HCT116 (cell line): ENCODE results near the gene NIN. TPM values are rescaled to one million over a fixed set of nuclear protein-coding genes. Genes with fewer than 3 reads are reported as not detected.
A peak's percentile ranks its signal among the peaks of the same experiment; 100 is the strongest.

ENCODE experiments used
- ATAC-seq: fragments of 200-7000 bp; cut with Tn5 transposase; 2 replicates; pipeline ENCODE4 v1.9.1; 2020; ENCODE audit warnings: mild to moderate bottlenecking, moderate library complexity
- BruUV-seq: library from RNA; stranded (reverse); fragments of 400-500 nt; replicated peaks from 2 replicates; lab custom pipeline; 2021; lab: Mats Ljungman, UMichigan
- CTCF ChIA-PET: fragments of 300-600 bp; sonication (Branson Sonifier 250); formaldehyde crosslinking; loops from one replicate; lab custom pipeline; 2021; ENCODE audit warnings: antibody characterized with exemption; lab: Charles Lee
- POLR2A ChIA-PET: fragments of 300-600, 350-600 bp; sonication (Branson Sonifier 250); formaldehyde crosslinking; loops from one replicate; lab custom pipeline; 2021; ENCODE audit warnings: antibody characterized with exemption; lab: Charles Lee
- RAD21 ChIA-PET, 2 experiments: fragments of 300-600 bp; sonication (Branson Sonifier 250); formaldehyde crosslinking; loops; one replicate each; lab custom pipeline; 2023; ENCODE audit warnings: low total read pairs in 2 of 2; ENCODE audit not compliant: uncharacterized antibody in 2 of 2, unreplicated experiment in 2 of 2, low non-redundant PET in 1 of 2; lab: Charles Lee
- DNase-seq: peaks from one replicate; pipeline ENCODE4 v3.0.0-alpha.2; 2010; ENCODE audit warnings: low read depth, low spot score
- H2AFZ ChIP-seq: fragments of 200-600 bp; shearing (Covaris generic), sonication (generic); 2 replicates; pipeline ENCODE4 v1.6.1; 2017; ENCODE audit warnings: low read depth, mixed run types, mixed read lengths, antibody characterized with exemption, low read length; ENCODE audit not compliant: poor library complexity, severe bottlenecking
- H3K27ac ChIP-seq: 2 replicates; pipeline ENCODE4 v1.5.1; 2012; ENCODE audit warnings: low read depth, low read length
- H3K27me3 ChIP-seq: fragments of 200-600 bp; sonication (generic); 2 replicates; pipeline ENCODE4 v1.6.1; 2016; ENCODE audit warnings: mixed run types, low read length, mixed read lengths; ENCODE audit not compliant: insufficient read depth
- H3K36me3 ChIP-seq, 2 experiments: fragments of 200-500 bp in 1 of 2; fragments of 200-600 bp in 1 of 2; sonication (Bioruptor generic) in 1 of 2; sonication (generic) in 1 of 2; 2 replicates each; pipeline versions ENCODE4 v1.5.1 to v1.6.1; 2014 to 2016; ENCODE audit warnings: low read length in 2 of 2, inconsistent platforms in 1 of 2, mixed read lengths in 1 of 2, mixed run types in 1 of 2; ENCODE audit not compliant: insufficient read depth in 2 of 2, control insufficient read depth in 1 of 2
- H3K4me1 ChIP-seq, 2 experiments: fragments of 200-600 bp in 1 of 2; sonication (generic) in 1 of 2; 2 replicates each; pipeline versions ENCODE4 v1.5.1 to v1.6.1; 2012 to 2017; ENCODE audit warnings: low read length in 2 of 2, inconsistent platforms in 1 of 2, mild to moderate bottlenecking in 1 of 2, mixed read lengths in 1 of 2, mixed run types in 1 of 2, moderate library complexity in 1 of 2; ENCODE audit not compliant: insufficient read depth in 2 of 2, control insufficient read depth in 1 of 2
- H3K4me2 ChIP-seq: fragments of 200-600 bp; sonication (generic); 2 replicates; pipeline ENCODE4 v1.6.1; 2017; ENCODE audit warnings: mixed run types, low read length, mixed read lengths
- H3K4me3 ChIP-seq, 2 experiments: fragments of 200-600 bp in 1 of 2; sonication (generic) in 1 of 2; replicated peaks in 1 of 2; 2 replicates each; pipeline ENCODE4 v1.5.1; 2011 to 2016; ENCODE audit warnings: low read length in 2 of 2, control low read depth in 1 of 2, low read depth in 1 of 2, mild to moderate bottlenecking in 1 of 2, mixed read lengths in 1 of 2, mixed run types in 1 of 2
- H3K79me2 ChIP-seq: fragments of 200-600 bp; sonication (generic); 2 replicates; pipeline ENCODE4 v1.6.1; 2017; ENCODE audit warnings: mild to moderate bottlenecking, mixed run types, low read length, moderate library complexity, mixed read lengths; ENCODE audit not compliant: insufficient read depth
- H3K9ac ChIP-seq: fragments of 200-600 bp; sonication (generic); 2 replicates; pipeline ENCODE4 v1.6.1; 2016; ENCODE audit warnings: low read length, mixed read lengths
- H3K9me2 ChIP-seq: fragments of 200-600 bp; sonication (generic), shearing (Covaris generic); 2 replicates; pipeline ENCODE4 v1.6.1; 2017; ENCODE audit warnings: mixed run types, mild to moderate bottlenecking, moderate library complexity; ENCODE audit not compliant: insufficient read depth
- H3K9me3 ChIP-seq, 2 experiments: fragments of 200-500 bp in 1 of 2; fragments of 200-600 bp in 1 of 2; sonication (Bioruptor generic) in 1 of 2; sonication (generic) in 1 of 2; 2 replicates each; pipeline ENCODE4 v1.6.1; 2014 to 2017; ENCODE audit warnings: low read length in 2 of 2, mixed read lengths in 2 of 2, inconsistent platforms in 1 of 2, low read depth in 1 of 2, mild to moderate bottlenecking in 1 of 2, mixed run types in 1 of 2, moderate library complexity in 1 of 2; ENCODE audit not compliant: control insufficient read depth in 1 of 2, insufficient read depth in 1 of 2
- H4K20me1 ChIP-seq: fragments of 200-600 bp; sonication (generic), shearing (Covaris generic); 2 replicates; pipeline ENCODE4 v1.6.1; 2017; ENCODE audit warnings: mixed run types, mild to moderate bottlenecking, moderate library complexity; ENCODE audit not compliant: insufficient read depth
- CBX3 ChIP-seq: IDR thresholded peaks from 2 replicates; pipeline ENCODE4 v1.6.1; 2012; ENCODE audit warnings: low read depth
- CEBPB ChIP-seq: IDR thresholded peaks from 2 replicates; pipeline ENCODE4 v1.6.1; 2012; ENCODE audit warnings: low read depth
- POLR2A ChIP-seq: IDR thresholded peaks from 2 replicates; pipeline ENCODE4 v1.7.0; 2011; ENCODE audit warnings: borderline replicate concordance; ENCODE audit not compliant: insufficient read depth, insufficient read length; ENCODE audit errors: extremely low read depth
- SP1 ChIP-seq: IDR thresholded peaks from 2 replicates; pipeline ENCODE4 v1.6.1; 2012; ENCODE audit warnings: low read depth
- TCF7L2 ChIP-seq: IDR thresholded peaks from 2 replicates; pipeline ENCODE4 v1.7.0; 2011; ENCODE audit warnings: borderline replicate concordance, inconsistent platforms; ENCODE audit not compliant: insufficient read depth, insufficient read length; ENCODE audit errors: extremely low read depth
- intact Hi-C: fragments of 100-400 bp; cut with micrococcal nuclease; formaldehyde crosslinking; loops from 2 replicates; pipeline ENCODE4 v1.10.0; 2022
- total RNA-seq: library from RNA; stranded (reverse); gene quantifications from one replicate; pipeline ENCODE4 v1.2.1, GENCODE V29; 2021; ENCODE audit not compliant: unreplicated experiment
- TF ChIP-seq, protein P1 (sequence below): IDR thresholded peaks from 2 replicates; pipeline ENCODE4 v1.6.1; 2011; ENCODE audit warnings: mild to moderate bottlenecking, low read length, moderate library complexity; ENCODE audit not compliant: insufficient replicate concordance; ENCODE audit errors: extremely low read depth
- TF ChIP-seq, protein P2 (sequence below): IDR thresholded peaks from 2 replicates; pipeline ENCODE4 v1.6.1; 2012

Gene NIN
- total RNA-seq, 1 experiment from 2014 or later = 39.6 TPM

DNA sequence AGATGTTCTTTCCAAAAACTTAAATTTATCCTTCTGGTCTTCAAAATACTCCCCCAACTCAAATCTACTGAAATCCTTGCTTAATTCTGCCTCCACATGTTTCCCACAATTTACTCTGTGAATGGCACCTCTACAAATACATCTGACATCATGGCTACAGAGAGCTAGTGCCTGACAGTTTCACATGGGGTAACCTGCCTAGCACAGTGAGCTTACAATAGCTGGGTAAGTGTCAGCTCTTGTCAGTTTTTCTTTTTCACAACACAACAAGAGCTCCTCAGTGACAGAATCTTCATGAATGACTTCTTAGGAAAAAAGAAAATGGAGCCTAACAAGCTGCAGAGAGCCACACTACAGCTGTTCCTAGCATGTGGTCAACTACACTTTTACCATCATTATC lies 54.4 kb downstream of the NIN start:
- H4K20me1 ChIP-seq = no peaks in the 10 kb centered on the region
- peaks cover 6 to 7% of the 10 kb centered on the region in 2 experiments; a peak in 3 of 4 replicates for H3K36me3 ChIP-seq
- no peaks in the 10 kb centered on the region for H3K9me3 ChIP-seq
- ATAC-seq (no peak), DNase-seq (no peak)
- H2AFZ ChIP-seq = no peak overlapping the region
- BruUV-seq = no TSS peak
- ChIA-PET CTCF (interaction anchor here (1.1 to 4.3 kb wide), 9 partner anchors 14 to 458 kb away, joined by 3 to 33 read pairs (median 6); no protein-coding TSS in a partner anchor), POLR2A (no interaction called here), RAD21 (interaction anchor here (1.1 to 1.5 kb wide), 3 partner anchors 176 to 456 kb away, joined by 3 to 8 read pairs (median 3); no protein-coding TSS in a partner anchor)
- H3K27me3 ChIP-seq = no peaks in the 10 kb centered on the region
- TF ChIP-seq TCF7L2 (no peak), POLR2A (no peak)
- H3K4me3 ChIP-seq = no peak overlapping the region
- H3K9me2 ChIP-seq = no peaks in the 10 kb centered on the region
- intact Hi-C loops = loop anchor here (10.0 kb wide), 1 partner anchor 922 kb away; the partner anchor contains the start of gene NEMF
- H3K9ac ChIP-seq = no peak overlapping the region
- H3K27ac ChIP-seq = no peak overlapping the region
- H3K4me2 ChIP-seq = no peak overlapping the region
- H3K4me1 ChIP-seq = peaks cover 3 to 12% of the 10 kb centered on the region in 2 experiments; a peak in 3 of 4 replicates
- H3K79me2 ChIP-seq = no peaks in the 10 kb centered on the region

DNA sequence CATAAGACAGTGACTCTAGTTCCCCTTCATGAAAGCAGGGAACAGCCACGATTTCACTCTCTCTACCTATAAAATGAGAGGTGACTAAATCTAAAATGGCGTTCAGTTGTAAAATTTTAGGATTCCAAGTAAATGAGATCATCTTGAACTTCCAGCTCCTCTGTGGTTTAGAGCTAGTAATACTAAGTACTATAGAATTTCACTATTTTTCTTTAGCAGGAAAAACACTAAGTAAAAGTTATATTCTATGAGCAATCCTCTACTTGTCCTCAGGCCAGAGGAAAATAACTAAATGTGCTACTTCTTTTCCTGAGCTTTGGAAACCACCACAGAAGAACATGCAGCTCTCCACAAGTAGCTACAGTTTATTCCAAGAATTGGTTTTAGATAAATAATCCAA lies 55.6 kb downstream of the NIN start:
- peak overlapping the region; percentile 52 for H3K4me2 ChIP-seq
- H4K20me1 ChIP-seq = no peaks in the 10 kb centered on the region
- no peaks in the 10 kb centered on the region for H3K9me2 ChIP-seq
- no peak overlapping the region for H2AFZ ChIP-seq
- H3K9me3 ChIP-seq = no peaks in the 10 kb centered on the region
- DNase-seq (no peak), ATAC-seq (peak; percentile 26; the same call in 1 of the 2 replicates)
- RAD21 ChIA-PET = interaction anchor here (1.1 to 1.5 kb wide), 3 partner anchors 175 to 454 kb away, joined by 3 to 8 read pairs (median 3); no protein-coding TSS in a partner anchor
- H3K9ac ChIP-seq = 0 out of 2 replicates have a peak overlapping the region, but pooled peaks have one; percentile 2
- H3K79me2 ChIP-seq = no peaks in the 10 kb centered on the region
- TF ChIP-seq, protein P1, sequence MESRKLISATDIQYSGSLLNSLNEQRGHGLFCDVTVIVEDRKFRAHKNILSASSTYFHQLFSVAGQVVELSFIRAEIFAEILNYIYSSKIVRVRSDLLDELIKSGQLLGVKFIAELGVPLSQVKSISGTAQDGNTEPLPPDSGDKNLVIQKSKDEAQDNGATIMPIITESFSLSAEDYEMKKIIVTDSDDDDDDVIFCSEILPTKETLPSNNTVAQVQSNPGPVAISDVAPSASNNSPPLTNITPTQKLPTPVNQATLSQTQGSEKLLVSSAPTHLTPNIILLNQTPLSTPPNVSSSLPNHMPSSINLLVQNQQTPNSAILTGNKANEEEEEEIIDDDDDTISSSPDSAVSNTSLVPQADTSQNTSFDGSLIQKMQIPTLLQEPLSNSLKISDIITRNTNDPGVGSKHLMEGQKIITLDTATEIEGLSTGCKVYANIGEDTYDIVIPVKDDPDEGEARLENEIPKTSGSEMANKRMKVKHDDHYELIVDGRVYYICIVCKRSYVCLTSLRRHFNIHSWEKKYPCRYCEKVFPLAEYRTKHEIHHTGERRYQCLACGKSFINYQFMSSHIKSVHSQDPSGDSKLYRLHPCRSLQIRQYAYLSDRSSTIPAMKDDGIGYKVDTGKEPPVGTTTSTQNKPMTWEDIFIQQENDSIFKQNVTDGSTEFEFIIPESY = no peak
- TF ChIP-seq CEBPB (no peak), CBX3 (no peak), SP1 (no peak)
- TF ChIP-seq, protein P2, sequence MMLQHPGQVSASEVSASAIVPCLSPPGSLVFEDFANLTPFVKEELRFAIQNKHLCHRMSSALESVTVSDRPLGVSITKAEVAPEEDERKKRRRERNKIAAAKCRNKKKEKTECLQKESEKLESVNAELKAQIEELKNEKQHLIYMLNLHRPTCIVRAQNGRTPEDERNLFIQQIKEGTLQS = no peak
- H3K27me3 ChIP-seq = no peaks in the 10 kb centered on the region
- H3K4me3 ChIP-seq = no peak overlapping the region
- CTCF ChIA-PET = interaction anchor here (1.0 to 4.3 kb wide), 7 partner anchors 85 to 457 kb away, joined by 3 to 33 read pairs (median 6); no protein-coding TSS in a partner anchor
- intact Hi-C loops = loop anchor here (10.0 kb wide), 1 partner anchor 921 kb away; the partner anchor contains the start of gene NEMF
- no TSS peak for BruUV-seq
- peaks cover 3 to 12% of the 10 kb centered on the region in 2 experiments; a peak in 3 of 4 replicates for H3K4me1 ChIP-seq
- H3K36me3 ChIP-seq = peaks cover 14 to 16% of the 10 kb centered on the region in 2 experiments; a peak in 3 of 4 replicates
- POLR2A ChIA-PET = no interaction called here
- H3K27ac ChIP-seq = no peak overlapping the region
